Superior temporal gyrus (tissue), 1 donor: Measurements from ENCODE around the gene GPSM3.

Experiments
- DNase-seq: peaks from one replicate; pipeline ENCODE4 v3.0.0-alpha.2; 2016; ENCODE audit errors: extremely low spot score

Gene GPSM3

DNA sequence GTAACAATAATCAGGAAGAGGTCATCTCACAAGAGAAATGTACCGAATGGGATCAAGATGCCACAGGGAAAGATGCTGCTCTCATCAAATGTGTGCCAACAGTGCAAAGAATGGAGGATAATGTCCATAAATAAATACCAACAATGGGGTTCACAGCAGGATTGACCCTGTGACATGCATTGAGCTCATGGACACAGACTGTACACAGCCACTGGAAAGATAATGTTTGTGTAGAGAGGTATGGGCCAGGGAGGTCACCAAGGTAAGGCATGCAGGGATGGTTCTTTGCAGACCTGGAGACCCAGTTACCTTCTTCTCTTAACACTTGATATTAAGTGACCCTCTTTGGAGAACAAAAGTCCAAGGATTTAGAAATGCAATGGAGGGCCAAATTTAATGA, 18.0 kb downstream of the GPSM3 start:
- no peak for DNase-seq

- DNase-seq = no peak
Observed at GRCh38 chr6:32173051-32173727, 19.3 kb downstream of the GPSM3 start.

GRCh38 chr6:32171234-32171633, 21.2 kb downstream of the GPSM3 start:
- DNase-seq = no peak

- DNase-seq = no peak
Observed at GRCh38 chr6:32170294-32170693, 22.1 kb downstream of the GPSM3 start.

DNA sequence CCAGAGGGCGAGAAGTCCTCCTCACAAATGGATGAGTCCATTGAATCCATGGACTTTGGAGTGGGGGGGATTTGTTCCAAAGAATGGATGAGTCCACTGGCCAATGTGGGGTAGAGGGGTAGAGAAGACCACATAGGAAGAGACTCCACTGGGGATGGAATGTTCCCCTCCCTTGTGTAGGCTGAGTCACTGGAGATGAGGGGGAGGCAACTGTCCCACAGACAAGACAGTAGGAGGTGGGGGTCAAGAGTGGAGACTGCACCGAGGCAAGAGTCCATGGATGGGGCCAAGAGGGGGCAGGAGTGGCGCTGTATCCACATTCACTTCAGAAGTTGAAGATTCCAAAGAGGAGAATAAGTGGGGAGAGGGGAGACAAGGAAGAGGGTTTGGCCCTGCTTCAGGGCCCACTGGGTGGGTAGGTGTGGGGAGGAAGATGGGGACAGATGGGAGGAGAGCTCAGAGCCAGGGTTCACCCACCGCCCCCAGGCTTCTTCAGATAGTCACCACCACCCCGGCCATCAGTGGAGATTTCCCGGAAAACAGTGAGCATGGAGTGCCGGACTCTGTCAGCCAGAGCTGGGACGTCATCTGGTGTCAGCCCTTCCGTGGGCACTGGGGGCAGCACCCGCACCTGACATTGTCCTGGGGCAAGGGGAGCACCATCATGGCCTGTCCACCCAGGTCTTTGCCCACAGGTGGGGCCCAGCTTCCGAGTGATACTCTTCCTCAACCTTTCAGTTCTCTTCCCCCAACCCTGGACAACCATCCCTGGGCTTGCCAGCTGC, 23.4 kb downstream of the GPSM3 start:
- no peak for DNase-seq

GRCh38 chr6:32168350-32168749, 24.1 kb downstream of the GPSM3 start:
- DNase-seq = no peak

- DNase-seq = no peak
Observed at GRCh38 chr6:32167761-32168262, 24.6 kb downstream of the GPSM3 start.

DNA sequence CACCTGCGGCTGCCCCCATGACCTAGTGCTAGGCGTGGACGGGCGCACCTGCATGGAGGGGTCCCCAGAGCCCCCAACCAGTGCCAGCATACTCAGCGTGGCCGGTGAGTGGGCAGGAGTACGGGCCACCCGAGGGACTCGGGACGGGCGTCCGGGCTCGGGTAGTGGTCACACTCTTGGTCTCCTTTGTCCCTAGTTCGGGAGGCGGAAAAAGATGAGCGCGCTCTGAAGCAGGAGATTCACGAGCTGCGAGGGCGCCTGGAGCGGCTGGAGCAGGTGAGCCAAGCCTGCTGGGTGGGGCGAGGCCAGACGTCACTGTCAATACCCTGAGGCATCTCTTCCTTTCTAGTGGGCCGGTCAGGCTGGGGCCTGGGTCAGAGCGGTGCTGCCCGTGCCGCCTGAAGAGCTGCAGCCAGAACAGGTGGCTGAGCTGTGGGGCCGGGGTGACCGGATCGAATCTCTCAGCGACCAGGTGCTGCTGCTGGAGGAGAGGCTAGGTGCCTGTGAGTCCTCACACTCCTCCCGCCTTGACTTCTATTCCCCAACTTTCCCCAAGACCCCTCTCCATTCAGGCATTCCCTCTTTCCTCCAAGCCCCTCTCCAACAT, 25.2 kb downstream of the GPSM3 start:
- no peak for DNase-seq

DNA sequence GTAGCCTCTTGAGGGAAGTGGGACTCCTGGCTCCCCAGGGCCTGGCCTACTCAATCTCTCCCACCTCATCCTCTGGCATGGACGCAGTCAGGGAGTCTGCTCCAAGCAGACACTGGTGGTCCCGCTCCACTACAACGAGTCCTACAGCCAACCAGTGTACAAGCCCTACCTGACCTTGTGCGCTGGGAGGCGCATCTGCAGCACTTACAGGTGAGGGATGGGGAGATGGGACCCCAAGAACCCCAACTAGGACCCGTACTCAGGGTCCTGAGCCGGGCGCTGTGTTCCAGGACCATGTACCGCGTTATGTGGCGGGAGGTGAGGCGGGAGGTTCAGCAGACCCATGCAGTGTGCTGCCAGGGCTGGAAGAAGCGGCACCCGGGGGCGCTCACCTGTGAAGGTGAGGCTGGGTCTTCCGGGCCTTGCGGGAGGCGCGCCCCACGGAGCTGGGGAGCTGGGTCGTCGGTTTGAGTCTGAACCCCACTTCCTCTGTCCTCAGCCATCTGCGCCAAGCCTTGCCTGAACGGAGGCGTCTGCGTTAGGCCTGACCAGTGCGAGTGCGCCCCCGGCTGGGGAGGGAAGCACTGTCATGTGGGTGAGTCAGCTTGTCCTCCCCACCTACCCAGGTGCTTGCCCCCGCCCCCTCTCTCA, 25.9 kb downstream of the GPSM3 start:
- DNase-seq = no peak

- DNase-seq = no peak
Observed at GRCh38 chr6:32164295-32164694, 28.1 kb downstream of the GPSM3 start, which contains the start of gene EGFL8. Gene EGFL8 (plus strand): TSS chr6:32164595. CDS start chr6:32166166, 1,571 bp downstream.

DNA sequence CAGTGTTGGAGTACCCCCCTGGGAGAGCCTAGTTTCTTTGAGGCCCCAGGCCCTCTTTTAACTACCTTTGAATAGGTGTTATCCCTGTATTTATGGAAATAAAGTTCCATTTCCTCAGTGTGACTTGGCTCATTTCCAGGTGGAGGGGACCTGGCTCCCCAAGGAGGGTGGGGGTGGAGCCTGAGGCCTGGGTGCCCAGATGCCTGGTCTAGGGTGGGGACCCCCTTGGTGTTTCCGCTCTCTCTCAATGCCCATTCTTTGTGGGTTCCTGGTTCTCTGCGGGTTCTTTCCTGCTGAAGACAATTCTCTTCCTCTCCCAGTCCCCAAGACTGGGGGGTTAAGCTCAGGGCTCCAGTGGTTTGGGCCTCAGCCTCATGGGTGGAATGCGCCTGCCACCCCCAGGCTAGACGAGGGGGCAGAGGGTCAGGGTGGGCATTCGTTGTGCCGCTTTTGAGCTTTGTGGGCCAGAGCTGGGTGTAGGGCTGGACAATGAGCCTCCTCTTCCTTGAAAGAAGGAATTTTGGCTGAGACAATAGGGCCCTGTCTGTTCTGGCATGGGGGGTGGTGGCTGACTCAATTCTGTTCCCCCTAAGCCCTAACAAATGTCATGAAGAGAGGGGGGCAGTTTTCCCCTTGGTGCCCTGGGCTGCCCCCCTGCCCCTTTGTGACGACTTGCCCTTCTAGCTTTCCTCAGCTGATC, 28.7 kb downstream of the GPSM3 start:
- no peak for DNase-seq

GRCh38 chr6:32158052-32158451, 34.4 kb downstream of the GPSM3 start:
- no peak for DNase-seq

GRCh38 chr6:32156891-32157290, 35.6 kb downstream of the GPSM3 start:
- no peak for DNase-seq

- DNase-seq = peak; percentile 39
Observed at GRCh38 chr6:32154514-32155161, 37.8 kb downstream of the GPSM3 start.

DNA sequence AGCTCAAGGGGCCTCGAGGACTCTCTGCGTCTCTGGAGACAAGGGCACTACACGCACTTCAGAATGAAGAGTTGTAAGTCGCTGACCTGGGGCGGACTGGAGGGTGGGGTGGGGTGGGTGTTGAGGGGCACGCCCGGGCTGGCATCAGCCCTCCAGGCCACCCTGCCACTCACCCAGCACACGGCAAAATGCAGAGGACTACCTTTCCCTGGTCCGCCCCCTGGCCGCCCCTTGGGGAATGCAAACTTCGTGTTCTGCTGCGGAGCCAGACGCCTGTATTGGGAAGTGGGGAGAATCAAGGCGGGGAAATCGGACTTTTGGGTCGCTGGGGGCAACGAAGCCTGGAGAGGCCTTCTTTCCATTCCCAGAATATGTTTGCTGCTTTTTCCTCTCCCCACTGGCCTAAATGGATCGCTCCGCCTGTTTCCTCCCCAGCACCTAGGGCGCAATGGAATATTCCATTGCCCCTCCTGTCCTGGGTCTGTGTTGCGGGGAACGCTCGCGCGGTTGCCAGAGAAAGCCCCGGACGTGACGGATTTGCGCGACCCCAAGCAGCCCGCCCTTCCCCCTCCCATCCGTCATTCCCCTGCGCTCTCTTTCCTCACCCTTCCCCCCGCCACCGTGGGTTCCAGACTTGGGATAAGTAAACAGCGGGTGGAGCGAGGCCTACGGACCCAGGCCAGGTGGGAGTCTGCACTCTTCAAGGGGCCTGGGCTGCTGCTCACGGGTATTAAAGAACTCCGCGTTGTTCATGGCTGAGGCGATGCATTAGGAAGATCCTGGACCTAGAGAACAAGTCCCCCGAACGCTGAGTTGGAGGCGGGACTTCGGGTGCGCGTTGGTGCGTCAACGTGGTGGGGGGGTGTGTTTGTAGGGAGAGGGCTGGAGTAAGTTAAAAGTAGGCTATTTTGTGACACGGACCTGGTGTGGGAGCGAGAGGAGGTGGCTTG, 38.6 kb downstream of the GPSM3 start, which contains the start of gene PPT2:
TSS of gene PPT2 (plus strand) at position 578 of the 950 bp plus-strand sequence. CDS start 454 bp downstream, outside the sequence.
- DNase-seq = peak; percentile 90

GRCh38 chr6:32152769-32153563, 39.5 kb downstream of the GPSM3 start:
- peak; percentile 51 for DNase-seq

DNA sequence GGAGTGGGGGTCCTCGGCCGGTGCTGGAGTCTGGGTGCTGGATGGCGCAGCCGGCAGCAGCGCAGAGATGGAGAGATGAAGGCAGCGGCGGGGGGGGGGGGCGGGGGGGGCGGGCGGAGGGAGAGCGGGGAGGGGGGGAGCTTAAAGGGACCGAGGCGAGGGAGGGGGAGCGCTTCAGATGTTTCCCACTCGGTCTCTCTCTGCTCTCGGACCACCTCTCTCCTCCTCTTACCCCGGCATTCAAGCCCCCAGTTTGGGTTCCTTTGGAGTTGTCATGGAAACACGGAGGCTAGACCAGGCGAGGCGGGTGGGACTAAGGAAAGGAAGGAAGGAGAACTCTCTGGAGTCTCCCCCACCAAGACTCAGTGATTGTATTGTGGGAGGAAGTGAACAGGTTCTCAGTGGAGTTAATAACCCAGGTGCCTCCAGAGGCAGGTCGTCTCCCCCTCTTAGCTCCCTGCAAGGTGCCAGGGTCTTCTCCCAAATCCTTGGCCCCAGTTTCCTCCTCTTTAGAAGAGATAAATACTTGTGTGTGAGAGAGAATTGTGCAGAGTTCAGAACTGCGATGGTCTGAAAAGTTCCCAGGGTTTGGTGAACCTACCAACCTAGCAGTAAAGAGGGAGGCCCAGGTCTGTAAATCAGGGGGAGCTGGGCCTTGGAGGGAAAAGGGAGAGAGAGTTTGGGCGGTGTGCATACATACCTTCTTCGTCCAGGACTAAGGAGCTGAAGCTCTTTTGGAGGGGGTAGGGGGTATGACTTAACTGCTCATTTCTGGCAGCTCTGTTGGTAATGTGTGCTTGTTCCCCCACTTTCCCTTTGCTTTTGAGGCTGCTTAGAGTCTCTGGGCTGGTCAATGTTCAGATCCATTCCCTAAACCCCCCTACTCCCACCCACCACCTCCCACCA, 40.3 kb downstream of the GPSM3 start, which contains the start of gene PRRT1:
TSS of gene PRRT1 (minus strand) at position 77 of the 906 bp plus-strand sequence. CDS start 112 bp downstream, outside the sequence.
- DNase-seq = peak; percentile 54
